Thyroid gland (tissue), 4 donors: ENCODE measurements around the gene MYH7B.

Source experiments
- POLR2A ChIP-seq, 2 donors: fragments of 450-650 bp; IDR thresholded peaks; one replicate each; pipeline ENCODE4 v1.6.1; 2017; ENCODE audit warnings: antibody characterized with exemption in 2 of 2, mild to moderate bottlenecking in 2 of 2, moderate library complexity in 1 of 2
- TF ChIP-seq, protein P1 (sequence below), 6 experiments: fragments of 200-600 bp in 3 of 6; fragments of 450-650 bp in 3 of 6; sonication (generic) in 3 of 6; IDR thresholded peaks; one replicate each; pipeline ENCODE4 v1.5.1; 2016 to 2019; ENCODE audit warnings: antibody characterized with exemption in 6 of 6, mild to moderate bottlenecking in 2 of 6, inconsistent platforms in 1 of 6, moderate library complexity in 1 of 6

DNA sequence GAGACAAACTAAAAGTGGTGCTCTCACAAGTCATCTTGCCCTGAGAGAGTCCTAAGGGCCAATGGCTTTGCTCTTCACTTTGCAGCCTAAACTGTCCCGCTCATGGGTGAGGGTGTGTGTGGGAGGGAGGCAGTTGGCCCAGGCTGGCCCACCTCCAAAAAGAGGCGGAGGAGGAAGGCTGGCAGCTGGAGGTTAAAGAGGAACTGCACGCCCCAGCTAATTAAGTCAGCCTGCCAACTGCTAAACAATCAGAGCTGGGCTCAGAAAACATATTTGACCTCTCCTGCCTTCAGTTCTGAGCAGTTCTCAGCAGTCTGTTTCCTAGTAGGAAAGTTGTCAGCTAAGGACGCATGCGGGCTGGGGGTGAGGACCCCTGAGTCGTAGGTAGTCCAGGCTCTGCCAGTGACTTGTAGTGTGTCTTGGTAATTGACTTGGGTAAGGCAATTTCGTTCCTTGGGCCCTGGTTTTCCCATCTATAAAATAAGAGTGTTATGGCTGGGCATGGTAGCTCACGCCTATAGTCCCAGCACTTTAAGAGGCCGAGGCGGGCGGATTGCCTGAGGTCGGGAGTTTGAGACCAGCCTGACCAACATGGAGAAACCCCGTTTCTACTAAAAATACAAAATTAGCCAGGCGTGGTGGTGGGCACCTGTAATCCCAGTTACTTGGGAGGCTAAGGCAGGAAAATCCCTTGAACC, 17.1 kb upstream of the MYH7B start:
- TF ChIP-seq, protein P1, sequence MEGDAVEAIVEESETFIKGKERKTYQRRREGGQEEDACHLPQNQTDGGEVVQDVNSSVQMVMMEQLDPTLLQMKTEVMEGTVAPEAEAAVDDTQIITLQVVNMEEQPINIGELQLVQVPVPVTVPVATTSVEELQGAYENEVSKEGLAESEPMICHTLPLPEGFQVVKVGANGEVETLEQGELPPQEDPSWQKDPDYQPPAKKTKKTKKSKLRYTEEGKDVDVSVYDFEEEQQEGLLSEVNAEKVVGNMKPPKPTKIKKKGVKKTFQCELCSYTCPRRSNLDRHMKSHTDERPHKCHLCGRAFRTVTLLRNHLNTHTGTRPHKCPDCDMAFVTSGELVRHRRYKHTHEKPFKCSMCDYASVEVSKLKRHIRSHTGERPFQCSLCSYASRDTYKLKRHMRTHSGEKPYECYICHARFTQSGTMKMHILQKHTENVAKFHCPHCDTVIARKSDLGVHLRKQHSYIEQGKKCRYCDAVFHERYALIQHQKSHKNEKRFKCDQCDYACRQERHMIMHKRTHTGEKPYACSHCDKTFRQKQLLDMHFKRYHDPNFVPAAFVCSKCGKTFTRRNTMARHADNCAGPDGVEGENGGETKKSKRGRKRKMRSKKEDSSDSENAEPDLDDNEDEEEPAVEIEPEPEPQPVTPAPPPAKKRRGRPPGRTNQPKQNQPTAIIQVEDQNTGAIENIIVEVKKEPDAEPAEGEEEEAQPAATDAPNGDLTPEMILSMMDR (IDR thresholded peaks at IDR 0.05): no peak
- TF ChIP-seq POLR2A (IDR thresholded peaks at IDR 0.05): no peak
